Measurements from ENCODE around the gene CRISPLD2. TPM values are rescaled to one million over a fixed set of nuclear protein-coding genes. Genes with fewer than 3 reads are reported as not detected.

The CRISPLD2 gene
- total RNA-seq, 1 experiment from 2014 or later, result 9.4 TPM

GRCh38 chr16:84925773-84926372, 106.1 kb downstream of the CRISPLD2 start:
- TF ChIP-seq OVOL2 (CRISPR knock-in tag; IDR thresholded peaks at IDR 0.05; ENCODE audit: borderline replicate concordance), result no peak
- TF ChIP-seq ZNF232 (CRISPR knock-in tag; IDR thresholded peaks at IDR 0.05), result no peak
- no peak for TF ChIP-seq FOXP4 (CRISPR knock-in tag; IDR thresholded peaks at IDR 0.05)
- no peak for TF ChIP-seq NR3C1 (CRISPR knock-in tag; conservative IDR thresholded peaks at IDR 0.05; ENCODE audit: low read depth)
- TF ChIP-seq GRHL2 (CRISPR knock-in tag; IDR thresholded peaks at IDR 0.05; ENCODE audit: insufficient replicate concordance, severe bottlenecking), result no peak
- no peak for TF ChIP-seq FOXP1 (CRISPR knock-in tag; IDR thresholded peaks at IDR 0.05; ENCODE audit: borderline replicate concordance)
- TF ChIP-seq ERG (CRISPR knock-in tag; IDR thresholded peaks at IDR 0.05), result no peak
- no peak for TF ChIP-seq ATF2 (CRISPR knock-in tag; IDR thresholded peaks at IDR 0.05; ENCODE audit: borderline replicate concordance, low read depth)
- TF ChIP-seq CTCF (IDR thresholded peaks at IDR 0.05), result no peak
- ATAC-seq (no peak), DNase-seq (ENCODE audit: low spot score) (no peak)
- ChIA-PET CTCF (interaction anchor here (0.6 to 6.7 kb wide), 32 partner anchors 9 to 614 kb away, joined by 3 to 139 read pairs (median 4); partner anchors contain the start of genes CRISPLD2 and KIAA0513), POLR2A (interaction anchor here (0.5 kb wide), 1 partner anchor 60 kb away, joined by 3 read pairs; no protein-coding TSS in a partner anchor)
- Mint-ChIP-seq H3K4me3 (no peak overlapping the region), H3K27ac (no peak overlapping the region), H3K27me3 (ENCODE audit: low read depth) (no peaks in the 10 kb centered on the region), H3K4me1 (peaks cover 14% of the 10 kb centered on the region), H3K9me3 (no peaks in the 10 kb centered on the region), H3K36me3 (no peaks in the 10 kb centered on the region)

- Mint-ChIP-seq H3K4me1 (peaks cover 14% of the 10 kb centered on the region), H3K27me3 (ENCODE audit: low read depth) (no peaks in the 10 kb centered on the region), H3K4me3 (no peak overlapping the region), H3K36me3 (no peaks in the 10 kb centered on the region), H3K9me3 (peaks cover 4% of the 10 kb centered on the region), H3K27ac (no peak overlapping the region)
- ChIA-PET CTCF (interaction anchor here (0.7 to 6.7 kb wide), 17 partner anchors 8 to 420 kb away, joined by 3 to 139 read pairs (median 9); partner anchors contain the start of gene CRISPLD2), POLR2A (interaction anchor here (0.5 kb wide), 1 partner anchor 59 kb away, joined by 3 read pairs; no protein-coding TSS in a partner anchor)
- no peak for ATAC-seq
- no peak for DNase-seq (ENCODE audit: low spot score)
- TF ChIP-seq TEAD4 (CRISPR knock-in tag; IDR thresholded peaks at IDR 0.05), result no peak
- no peak for TF ChIP-seq ZBTB43 (CRISPR knock-in tag; IDR thresholded peaks at IDR 0.05)
- TF ChIP-seq ZNF425 (CRISPR knock-in tag; conservative IDR thresholded peaks at IDR 0.05), result no peak
- TF ChIP-seq ZNF512 (CRISPR knock-in tag; IDR thresholded peaks at IDR 0.05; ENCODE audit: borderline replicate concordance), result no peak
- TF ChIP-seq AFF4 (CRISPR knock-in tag; IDR thresholded peaks at IDR 0.05; ENCODE audit: borderline replicate concordance), result no peak
- no peak for TF ChIP-seq GABPB1 (CRISPR knock-in tag; IDR thresholded peaks at IDR 0.05)
Measured at GRCh38 chr16:84926462-84926861, 106.7 kb downstream of the CRISPLD2 start.

All from WTC11 (cell line).